Kidney tubule cell (primary cell): ENCODE data around the gene GIGYF1.
"Not testable (repeated sequence)": the region's sequence is repeated elsewhere in the genome, so short reads cannot be mapped to it uniquely, and the experiment has no call there.

ENCODE experiments used
- DNase-seq: peaks from one replicate; pipeline ENCODE4 v3.0.0-alpha.2; 2018; ENCODE audit warnings: low spot score

GIGYF1 gene, protein sequence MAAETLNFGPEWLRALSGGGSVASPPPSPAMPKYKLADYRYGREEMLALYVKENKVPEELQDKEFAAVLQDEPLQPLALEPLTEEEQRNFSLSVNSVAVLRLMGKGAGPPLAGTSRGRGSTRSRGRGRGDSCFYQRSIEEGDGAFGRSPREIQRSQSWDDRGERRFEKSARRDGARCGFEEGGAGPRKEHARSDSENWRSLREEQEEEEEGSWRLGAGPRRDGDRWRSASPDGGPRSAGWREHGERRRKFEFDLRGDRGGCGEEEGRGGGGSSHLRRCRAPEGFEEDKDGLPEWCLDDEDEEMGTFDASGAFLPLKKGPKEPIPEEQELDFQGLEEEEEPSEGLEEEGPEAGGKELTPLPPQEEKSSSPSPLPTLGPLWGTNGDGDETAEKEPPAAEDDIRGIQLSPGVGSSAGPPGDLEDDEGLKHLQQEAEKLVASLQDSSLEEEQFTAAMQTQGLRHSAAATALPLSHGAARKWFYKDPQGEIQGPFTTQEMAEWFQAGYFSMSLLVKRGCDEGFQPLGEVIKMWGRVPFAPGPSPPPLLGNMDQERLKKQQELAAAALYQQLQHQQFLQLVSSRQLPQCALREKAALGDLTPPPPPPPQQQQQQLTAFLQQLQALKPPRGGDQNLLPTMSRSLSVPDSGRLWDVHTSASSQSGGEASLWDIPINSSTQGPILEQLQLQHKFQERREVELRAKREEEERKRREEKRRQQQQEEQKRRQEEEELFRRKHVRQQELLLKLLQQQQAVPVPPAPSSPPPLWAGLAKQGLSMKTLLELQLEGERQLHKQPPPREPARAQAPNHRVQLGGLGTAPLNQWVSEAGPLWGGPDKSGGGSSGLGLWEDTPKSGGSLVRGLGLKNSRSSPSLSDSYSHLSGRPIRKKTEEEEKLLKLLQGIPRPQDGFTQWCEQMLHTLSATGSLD (N-terminal part only)

GRCh38 chr7:100694098-100694745, at the start of gene GIGYF1:
Gene GIGYF1 (minus strand): TSS chr7:100694250. CDS start chr7:100688238, 6,012 bp downstream.
- peak; percentile 71 for DNase-seq

DNA sequence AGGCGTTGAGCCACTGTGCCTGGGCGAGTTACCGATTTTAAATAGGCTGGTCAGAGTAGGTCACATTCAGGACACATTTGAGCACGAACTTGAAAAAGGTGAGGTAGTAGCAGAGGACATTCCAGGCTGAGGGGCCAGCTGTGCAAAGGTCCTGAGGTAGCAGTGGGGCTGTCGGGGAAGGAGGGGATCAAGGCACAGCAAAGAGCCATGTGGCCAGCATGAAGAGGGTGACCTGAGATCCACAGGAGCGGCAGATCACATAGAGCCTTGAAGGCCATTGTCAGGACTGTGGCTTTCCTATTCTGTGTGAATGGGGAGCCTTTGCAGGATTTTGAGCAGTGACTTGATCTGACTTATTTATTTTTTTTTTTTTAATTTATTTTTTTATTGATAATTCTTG, 45.9 kb upstream of the GIGYF1 start:
- no peak for DNase-seq

GRCh38 chr7:100736671-100737070, 42.6 kb upstream of the GIGYF1 start:
- no peak for DNase-seq

DNA sequence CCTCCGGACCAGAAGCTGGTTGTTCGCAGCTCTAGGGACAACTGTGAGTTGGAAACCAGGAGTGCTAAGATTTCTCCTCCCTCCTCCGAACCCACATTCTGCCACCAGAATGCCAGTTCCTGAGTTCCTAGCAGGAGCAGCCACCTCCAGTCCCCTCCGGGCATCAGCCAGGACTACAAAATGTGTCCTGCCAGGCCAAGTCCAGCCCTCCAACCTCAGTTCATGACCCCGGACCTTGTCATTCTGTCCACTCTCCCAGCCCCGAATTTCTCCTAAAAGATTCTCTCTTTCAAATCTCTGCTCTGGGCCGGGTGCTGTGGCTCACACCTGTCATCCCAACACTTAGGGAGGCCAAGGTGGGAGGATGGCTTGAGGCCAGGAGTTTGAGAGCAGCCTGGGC, 41.7 kb upstream of the GIGYF1 start:
- DNase-seq: no peak

- no peak for DNase-seq
Observed at GRCh38 chr7:100731937-100732636, 38.0 kb upstream of the GIGYF1 start.

- no peak for DNase-seq
Observed at GRCh38 chr7:100730136-100730800, 36.2 kb upstream of the GIGYF1 start.

GRCh38 chr7:100728196-100728595, 34.1 kb upstream of the GIGYF1 start:
- no peak for DNase-seq

DNA sequence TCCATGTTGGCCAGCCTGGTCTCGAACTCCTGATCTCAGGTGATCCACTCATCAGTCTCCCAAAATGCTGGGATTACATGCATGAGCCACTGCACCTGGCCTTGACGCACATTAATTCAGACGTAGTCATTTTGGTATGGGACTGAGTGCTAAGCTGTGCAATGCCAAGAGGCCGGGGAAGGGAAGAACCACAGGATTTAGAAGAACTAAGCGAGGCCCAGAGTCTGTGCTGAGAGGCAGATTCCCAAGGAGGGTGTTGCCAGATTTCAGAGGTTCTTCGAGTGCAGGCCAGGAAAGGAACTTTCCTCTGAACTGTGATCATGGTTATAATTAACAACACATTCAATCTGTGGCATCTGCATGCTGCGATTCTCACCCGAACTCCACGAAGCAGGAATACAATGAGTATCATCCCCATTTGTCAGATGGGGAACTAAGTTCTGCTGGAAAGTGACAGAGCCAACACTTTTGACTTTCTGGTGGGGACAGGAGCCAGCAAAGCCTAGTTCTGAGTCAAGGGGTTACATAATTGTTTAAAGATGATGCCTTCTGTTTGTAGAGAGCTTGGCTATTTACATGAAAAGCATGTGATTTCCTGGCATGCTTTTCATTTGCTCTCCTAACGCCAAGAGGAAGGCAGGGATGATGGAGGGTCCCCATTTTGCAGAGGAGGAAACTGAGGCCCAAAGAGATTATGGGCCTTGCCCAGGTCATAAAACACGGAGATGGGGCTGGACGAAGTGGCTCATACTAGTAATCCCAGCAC, 33.1 kb upstream of the GIGYF1 start:
- no peak for DNase-seq

GRCh38 chr7:100724364-100724763, 30.3 kb upstream of the GIGYF1 start:
- not testable (repeated sequence) for DNase-seq

- DNase-seq: no peak
Observed at GRCh38 chr7:100723732-100724275, 29.8 kb upstream of the GIGYF1 start.

DNA sequence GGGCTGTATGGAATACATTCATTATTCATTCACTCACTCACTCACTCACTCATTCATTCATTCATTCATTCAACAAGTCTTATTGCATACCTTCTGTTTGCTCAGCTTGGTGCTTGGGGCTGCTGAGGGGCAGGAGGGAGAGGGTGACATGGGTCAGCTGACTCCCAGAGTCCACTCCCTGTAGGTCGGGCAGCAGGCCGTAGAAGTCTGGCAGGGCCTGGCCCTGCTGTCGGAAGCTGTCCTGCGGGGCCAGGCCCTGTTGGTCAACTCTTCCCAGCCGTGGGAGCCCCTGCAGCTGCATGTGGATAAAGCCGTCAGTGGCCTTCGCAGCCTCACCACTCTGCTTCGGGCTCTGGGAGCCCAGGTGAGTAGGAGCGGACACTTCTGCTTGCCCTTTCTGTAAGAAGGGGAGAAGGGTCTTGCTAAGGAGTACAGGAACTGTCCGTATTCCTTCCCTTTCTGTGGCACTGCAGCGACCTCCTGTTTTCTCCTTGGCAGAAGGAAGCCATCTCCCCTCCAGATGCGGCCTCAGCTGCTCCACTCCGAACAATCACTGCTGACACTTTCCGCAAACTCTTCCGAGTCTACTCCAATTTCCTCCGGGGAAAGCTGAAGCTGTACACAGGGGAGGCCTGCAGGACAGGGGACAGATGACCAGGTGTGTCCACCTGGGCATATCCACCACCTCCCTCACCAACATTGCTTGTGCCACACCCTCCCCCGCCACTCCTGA, 28.6 kb upstream of the GIGYF1 start:
- no peak for DNase-seq

DNA sequence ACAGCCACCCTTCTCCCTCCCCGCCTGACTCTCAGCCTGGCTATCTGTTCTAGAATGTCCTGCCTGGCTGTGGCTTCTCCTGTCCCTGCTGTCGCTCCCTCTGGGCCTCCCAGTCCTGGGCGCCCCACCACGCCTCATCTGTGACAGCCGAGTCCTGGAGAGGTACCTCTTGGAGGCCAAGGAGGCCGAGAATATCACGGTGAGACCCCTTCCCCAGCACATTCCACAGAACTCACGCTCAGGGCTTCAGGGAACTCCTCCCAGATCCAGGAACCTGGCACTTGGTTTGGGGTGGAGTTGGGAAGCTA, 27.4 kb upstream of the GIGYF1 start:
- DNase-seq: no peak

- no peak for DNase-seq
Observed at GRCh38 chr7:100720671-100721504, 26.8 kb upstream of the GIGYF1 start.

- no peak for DNase-seq
Observed at GRCh38 chr7:100720279-100720670, 26.2 kb upstream of the GIGYF1 start, which contains the start of gene EPO. Gene EPO (plus strand): TSS chr7:100720468. CDS start chr7:100720981, 513 bp downstream.

- peak; percentile 27 for DNase-seq
Observed at GRCh38 chr7:100719523-100720278, 25.7 kb upstream of the GIGYF1 start.

GRCh38 chr7:100717073-100717472, 23.0 kb upstream of the GIGYF1 start:
- DNase-seq: not testable (repeated sequence)

DNA sequence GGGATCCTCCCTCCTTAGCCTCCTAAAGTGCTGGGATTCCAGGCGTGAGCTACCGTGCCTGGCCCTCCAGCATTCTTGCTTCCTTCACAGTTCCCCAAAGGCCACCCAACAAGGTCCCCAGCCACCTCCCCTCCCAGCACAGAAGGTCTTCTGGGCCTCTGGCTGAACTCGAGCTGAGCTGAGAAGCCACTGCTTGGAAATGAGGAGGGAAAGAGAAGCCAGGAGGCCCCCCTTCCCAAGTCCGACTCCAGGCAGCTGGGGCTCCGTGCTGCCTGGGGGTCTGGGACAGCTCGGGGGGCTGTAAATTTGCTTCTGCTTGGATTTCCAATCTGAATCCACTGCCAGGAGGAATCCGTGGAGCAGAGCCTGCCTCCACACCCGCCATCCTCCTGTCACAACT, 20.7 kb upstream of the GIGYF1 start:
- no peak for DNase-seq

DNA sequence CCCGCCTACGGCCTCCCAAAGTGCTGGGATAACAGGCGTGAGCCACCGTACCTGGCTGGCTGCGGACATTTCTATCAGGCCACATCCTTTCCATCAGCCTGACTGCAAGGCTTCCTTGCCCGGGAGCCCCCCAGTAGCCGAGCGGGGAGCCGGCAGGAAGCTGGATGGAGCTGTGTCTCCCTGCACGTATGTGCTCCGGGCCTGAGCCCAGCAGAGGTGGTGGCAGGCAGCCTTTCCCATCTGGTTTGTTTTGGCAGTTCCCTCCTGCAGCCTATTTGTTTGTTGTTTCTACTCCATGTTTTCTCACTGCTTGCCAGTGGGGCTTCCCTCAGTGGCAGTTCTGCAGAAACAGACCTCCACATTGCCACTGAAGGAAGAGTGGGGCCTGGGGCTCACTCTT, 17.3 kb upstream of the GIGYF1 start:
- no peak for DNase-seq
